B cell (primary cell): ENCODE data around the gene TTLL5. TPM values are rescaled to one million over a fixed set of nuclear protein-coding genes. Genes with fewer than 3 reads are reported as not detected.

Source experiments
- ATAC-seq: fragments of 200-7000 bp; cut with Tn5 transposase; one replicate; pipeline ENCODE4 v1.10.0; 2021; ENCODE audit warnings: low read depth, mild to moderate bottlenecking, moderate number of reproducible peaks, moderate library complexity
- CTCF ChIA-PET: fragments of 350-600 bp; sonication (Branson Sonifier 250); formaldehyde crosslinking; loops from one replicate; lab custom pipeline; 2021; ENCODE audit warnings: antibody characterized with exemption, inconsistent platforms; lab: Charles Lee
- POLR2A ChIA-PET: fragments of 350-600 bp; sonication (Branson Sonifier 250); formaldehyde crosslinking; loops from one replicate; lab custom pipeline; 2021; ENCODE audit warnings: antibody characterized with exemption; lab: Charles Lee
- DNase-seq: peaks from one replicate; pipeline ENCODE4 v3.0.0; 2013
- H2AFZ ChIP-seq: 2 replicates; pipeline ENCODE4 v1.6.1; 2012; ENCODE audit warnings: mild to moderate bottlenecking, low read depth, low read length; ENCODE audit not compliant: insufficient read depth, poor library complexity, severe bottlenecking
- H3K27ac ChIP-seq, 2 donors: 1 replicate in 1 of 2; 2 replicates in 1 of 2; pipeline ENCODE4 v1.5.1; 2012 to 2013; ENCODE audit warnings: low read length in 2 of 2, mild to moderate bottlenecking in 2 of 2, moderate library complexity in 1 of 2
- H3K27me3 ChIP-seq, 4 experiments: fragments of 200-600 bp in 1 of 4; sonication (generic) in 1 of 4; replicated peaks in 1 of 4; 1 replicate in 2 of 4; 2 replicates in 2 of 4; pipeline versions ENCODE4 v1.6.1 to v1.7.0; 2013 to 2016; ENCODE audit warnings: low read length in 3 of 4, mild to moderate bottlenecking in 2 of 4, mixed read lengths in 1 of 4, moderate library complexity in 1 of 4; ENCODE audit not compliant: insufficient read depth in 4 of 4, control insufficient read depth in 3 of 4; ENCODE audit errors: control extremely low read depth in 1 of 4
- H3K36me3 ChIP-seq, 2 experiments: replicated peaks in 1 of 2; 1 replicate in 1 of 2; 2 replicates in 1 of 2; pipeline versions ENCODE4 v1.6.1 to v1.7.1; 2013; ENCODE audit warnings: low read length in 1 of 2; ENCODE audit not compliant: insufficient read depth in 2 of 2, control insufficient read depth in 1 of 2; ENCODE audit errors: control extremely low read depth in 1 of 2, extremely low read depth in 1 of 2
- H3K4me1 ChIP-seq, 2 donors: fragments of 200-600 bp in 1 of 2; sonication (generic) in 1 of 2; 1 replicate in 1 of 2; 2 replicates in 1 of 2; pipeline versions ENCODE4 v1.5.1 to v1.6.1; 2013 to 2017; ENCODE audit warnings: low read length in 2 of 2; ENCODE audit not compliant: control insufficient read depth in 2 of 2, insufficient read depth in 2 of 2
- H3K4me2 ChIP-seq: replicated peaks from 2 replicates; pipeline ENCODE3; 2012; ENCODE audit warnings: mild to moderate bottlenecking, low read depth, low read length; ENCODE audit not compliant: poor library complexity, severe bottlenecking
- H3K4me3 ChIP-seq, 5 experiments: fragments of 200-600 bp in 1 of 5; sonication (generic) in 1 of 5; 1 replicate in 3 of 5; 2 replicates in 2 of 5; pipeline versions ENCODE4 v1.5.1 to v1.7.0; 2011 to 2016; ENCODE audit warnings: low read length in 4 of 5, mild to moderate bottlenecking in 4 of 5, low read depth in 2 of 5, control low read depth in 1 of 5, moderate library complexity in 1 of 5; ENCODE audit not compliant: insufficient read depth in 1 of 5; ENCODE audit errors: control extremely low read depth in 1 of 5, extremely low read depth in 1 of 5
- H3K79me2 ChIP-seq: fragments of 200-600 bp; sonication (generic); one replicate; pipeline ENCODE4 v1.6.0; 2016; ENCODE audit warnings: low read length; ENCODE audit not compliant: control insufficient read depth, insufficient read depth
- H3K9ac ChIP-seq: fragments of 200-600 bp; sonication (generic); 2 replicates; pipeline ENCODE4 v1.6.1; 2017; ENCODE audit warnings: mild to moderate bottlenecking, low read length, moderate library complexity
- H3K9me3 ChIP-seq, 3 donors: one replicate each; pipeline versions ENCODE4 v1.6.1 to v1.7.1; 2013; ENCODE audit warnings: low read length in 2 of 3; ENCODE audit not compliant: control insufficient read depth in 2 of 3, insufficient read depth in 1 of 3; ENCODE audit errors: control extremely low read depth in 1 of 3
- H4K20me1 ChIP-seq: 2 replicates; pipeline ENCODE4 v1.6.0; 2012; ENCODE audit warnings: mild to moderate bottlenecking, low read length; ENCODE audit not compliant: insufficient read depth, control insufficient read depth, poor library complexity, severe bottlenecking
- H3K27ac Mint-ChIP-seq: one replicate; pipeline ENCODE4 v1.8.0; 2021; ENCODE audit warnings: mixed read lengths
- H3K27me3 Mint-ChIP-seq: one replicate; pipeline ENCODE4 v1.8.0; 2021; ENCODE audit warnings: mixed read lengths
- H3K4me1 Mint-ChIP-seq: one replicate; pipeline ENCODE4 v1.8.0; 2021; ENCODE audit warnings: mixed read lengths
- H3K4me3 Mint-ChIP-seq: one replicate; pipeline ENCODE4 v1.8.0; 2021; ENCODE audit warnings: mixed read lengths
- H3K9me3 Mint-ChIP-seq: one replicate; pipeline ENCODE4 v1.8.0; 2022; ENCODE audit warnings: mixed read lengths; ENCODE audit not compliant: insufficient read depth
- EZH2 ChIP-seq: IDR thresholded peaks from 2 replicates; pipeline ENCODE4 v1.6.1; 2012; ENCODE audit warnings: borderline replicate concordance, low read depth, mild to moderate bottlenecking, moderate library complexity, low read length; ENCODE audit not compliant: insufficient read depth, poor library complexity, severe bottlenecking
- WGBS: methylation state at CpG from one replicate; pipeline ENCODE4 v1.1.5; 2013; ENCODE audit warnings: missing lambda C conversion rate; ENCODE audit not compliant: insufficient coverage; 5-methylcytosine and 5-hydroxymethylcytosine counted together
- intact Hi-C: fragments of 100-400 bp; cut with micrococcal nuclease; formaldehyde crosslinking; loops from one replicate; pipeline ENCODE4 v1.10.0; 2022
- polyA plus RNA-seq: library from polyadenylated mRNA; depleted of rRNA; stranded (reverse); fragments of >200 nt; gene quantifications from 2 replicates; pipeline ENCODE4 v1.2.3, GENCODE V29; 2012
- total RNA-seq, 2 donors: library from RNA; stranded (reverse); fragments of 120-200 nt in 1 of 2; gene quantifications; 1 replicate in 1 of 2; 2 replicates in 1 of 2; pipeline versions ENCODE4 v1.2.3 to v1.2.4, GENCODE V29; 2013 to 2022
- TF ChIP-seq, protein P1 (sequence below): fragments of 200-600 bp; IDR thresholded peaks from one replicate; pipeline ENCODE4 v1.8.0; 2022; ENCODE audit warnings: antibody characterized with exemption, mild to moderate bottlenecking

The TTLL5 gene
- total and polyA plus RNA-seq, 2 donors (not counting 1 experiment from before 2014, with no cell fraction given), result 10.9 to 50.9 TPM

- H3K4me1 ChIP-seq, result peaks cover 40% of the 10 kb centered on the region in 2 donors
- H3K79me2 ChIP-seq, result no peaks in the 10 kb centered on the region
- H3K4me3 ChIP-seq, result no peak overlapping the region
- no peak overlapping the region for H3K4me3 Mint-ChIP-seq
- H3K27me3 ChIP-seq, result no peaks in the 10 kb centered on the region
- no peak overlapping the region for H3K4me2 ChIP-seq
- no peaks in the 10 kb centered on the region for H3K27me3 Mint-ChIP-seq
- H3K4me1 Mint-ChIP-seq, result peaks cover 57% of the 10 kb centered on the region
- ATAC-seq (no peak), DNase-seq (no peak)
- peaks cover 0 to 5% of the 10 kb centered on the region in 2 experiments for H3K36me3 ChIP-seq
- peak overlapping the region in 1 of 2 donors; percentile 90 for H3K27ac ChIP-seq
- ChIA-PET CTCF (interaction anchor here (1.2 to 4.0 kb wide), 6 partner anchors 12 to 384 kb away, joined by 3 to 27 read pairs (median 4); partner anchors contain the start of gene TGFB3), POLR2A (no interaction called here)
- H3K9me3 Mint-ChIP-seq, result no peaks in the 10 kb centered on the region
- H3K9me3 ChIP-seq, result no peaks in the 10 kb centered on the region
- H3K9ac ChIP-seq, result no peak overlapping the region
- H2AFZ ChIP-seq, result no peak overlapping the region
- H3K27ac Mint-ChIP-seq, result peak overlapping the region; percentile 93
- intact Hi-C loops, result no loop called here
- 100% methylated on average over 1 of the region's 3 CpGs for WGBS
- TF ChIP-seq EZH2, result no peak
- TF ChIP-seq, protein P1, sequence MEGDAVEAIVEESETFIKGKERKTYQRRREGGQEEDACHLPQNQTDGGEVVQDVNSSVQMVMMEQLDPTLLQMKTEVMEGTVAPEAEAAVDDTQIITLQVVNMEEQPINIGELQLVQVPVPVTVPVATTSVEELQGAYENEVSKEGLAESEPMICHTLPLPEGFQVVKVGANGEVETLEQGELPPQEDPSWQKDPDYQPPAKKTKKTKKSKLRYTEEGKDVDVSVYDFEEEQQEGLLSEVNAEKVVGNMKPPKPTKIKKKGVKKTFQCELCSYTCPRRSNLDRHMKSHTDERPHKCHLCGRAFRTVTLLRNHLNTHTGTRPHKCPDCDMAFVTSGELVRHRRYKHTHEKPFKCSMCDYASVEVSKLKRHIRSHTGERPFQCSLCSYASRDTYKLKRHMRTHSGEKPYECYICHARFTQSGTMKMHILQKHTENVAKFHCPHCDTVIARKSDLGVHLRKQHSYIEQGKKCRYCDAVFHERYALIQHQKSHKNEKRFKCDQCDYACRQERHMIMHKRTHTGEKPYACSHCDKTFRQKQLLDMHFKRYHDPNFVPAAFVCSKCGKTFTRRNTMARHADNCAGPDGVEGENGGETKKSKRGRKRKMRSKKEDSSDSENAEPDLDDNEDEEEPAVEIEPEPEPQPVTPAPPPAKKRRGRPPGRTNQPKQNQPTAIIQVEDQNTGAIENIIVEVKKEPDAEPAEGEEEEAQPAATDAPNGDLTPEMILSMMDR, result no peak
- H4K20me1 ChIP-seq, result no peaks in the 10 kb centered on the region
These were observed 300.6 kb downstream of the TTLL5 start for GRCh38 chr14:75961662-75962061.

DNA sequence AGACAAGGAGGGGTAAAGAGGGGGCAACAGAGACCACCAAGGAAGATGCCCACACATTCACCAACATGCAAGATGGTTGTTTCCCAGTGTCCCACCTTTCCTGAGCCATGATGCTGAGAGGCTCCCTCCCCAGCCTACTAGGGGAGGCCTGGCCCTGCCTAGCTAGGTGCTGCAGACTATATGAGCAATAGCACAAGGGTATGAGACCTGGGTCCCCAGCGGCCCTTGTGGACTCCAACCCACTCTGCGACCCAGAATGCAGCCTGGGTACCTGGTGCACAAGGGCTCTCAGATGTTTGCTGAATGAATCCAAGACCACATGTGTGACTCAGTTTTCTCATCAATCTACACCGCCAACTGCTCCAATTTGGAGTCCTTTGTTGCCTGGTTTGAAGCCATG is 306.8 kb downstream of the TTLL5 start:
- ATAC-seq, result no peak
- H3K27me3 ChIP-seq, result no peaks in the 10 kb centered on the region
- H3K9me3 Mint-ChIP-seq, result no peaks in the 10 kb centered on the region
- H3K4me1 ChIP-seq, result peaks cover 4 to 7% of the 10 kb centered on the region in 2 donors
- no peaks in the 10 kb centered on the region for H4K20me1 ChIP-seq
- DNase-seq, result no peak
- H3K27me3 Mint-ChIP-seq, result no peaks in the 10 kb centered on the region
- CTCF ChIA-PET, result interaction anchor here (0.7 to 1.8 kb wide), 2 partner anchors 11 to 15 kb away, joined by 3 to 8 read pairs; no protein-coding TSS in a partner anchor
- no peaks in the 10 kb centered on the region for H3K79me2 ChIP-seq
- POLR2A ChIA-PET, result interaction anchor here (0.6 kb wide), 1 partner anchor 116 kb away, joined by 3 read pairs; no protein-coding TSS in a partner anchor
- H3K4me3 ChIP-seq, result no peak overlapping the region
- H3K36me3 ChIP-seq, result peaks cover 0 to 8% of the 10 kb centered on the region in 2 experiments
- no peak overlapping the region for H3K27ac ChIP-seq
- H3K4me2 ChIP-seq, result no peak overlapping the region
- no peak overlapping the region for H3K4me3 Mint-ChIP-seq
- WGBS, result 98% methylated on average over 3 of the region's 3 CpGs
- intact Hi-C loops, result no loop called here
- no peaks in the 10 kb centered on the region for H3K9me3 ChIP-seq
- H3K4me1 Mint-ChIP-seq, result peaks cover 10% of the 10 kb centered on the region
- H3K9ac ChIP-seq, result no peak overlapping the region
- no peak overlapping the region for H3K27ac Mint-ChIP-seq
- H2AFZ ChIP-seq, result no peak overlapping the region
- TF ChIP-seq, protein P1, result no peak
- no peak for TF ChIP-seq EZH2
